ENCODE measurements around the gene CLEC20A.

GRCh38 chr1:178509414-178510007 is 12.7 kb upstream of the CLEC20A start:
- TF ChIP-seq YY1 (IDR thresholded peaks at IDR 0.05; ENCODE audit: insufficient read depth, insufficient read length) = no peak
- no peak for TF ChIP-seq SUZ12 (IDR thresholded peaks at IDR 0.05; ENCODE audit: extremely low read depth, insufficient read depth, insufficient read length)
- TF ChIP-seq ZNF274 (IDR thresholded peaks at IDR 0.05; ENCODE audit: low read depth, low read length) = no peak

All from NT2/D1 (cell line).